NB4 (cell line): ENCODE measurements around the gene CCDC187.

Source experiments
- DNase-seq: peaks from one replicate; pipeline ENCODE4 v3.0.0; 2010; ENCODE audit warnings: low read depth
- H3K4me3 ChIP-seq: one replicate; pipeline ENCODE4 v1.5.1; 2011; ENCODE audit warnings: mild to moderate bottlenecking, low read depth, low read length, moderate library complexity
- CTCF ChIP-seq: IDR thresholded peaks from one replicate; pipeline ENCODE4 v1.5.1; 2012; ENCODE audit warnings: low read depth, low read length
- MAX ChIP-seq: IDR thresholded peaks from 2 replicates; pipeline ENCODE4 v1.6.1; 2011; ENCODE audit warnings: low read depth, low read length
- MYC ChIP-seq: IDR thresholded peaks from 2 replicates; pipeline ENCODE4 v1.6.1; 2011; ENCODE audit warnings: low read depth, low read length
- POLR2A ChIP-seq: IDR thresholded peaks from 2 replicates; pipeline ENCODE4 v1.6.1; 2011; ENCODE audit warnings: mild to moderate bottlenecking; ENCODE audit not compliant: insufficient read length; ENCODE audit errors: extremely low read depth

The CCDC187 gene

GRCh38 chr9:136297766-136298735 lies 5.8 kb downstream of the CCDC187 start:
- no peak overlapping the region for H3K4me3 ChIP-seq
- TF ChIP-seq POLR2A (no peak), MYC (no peak), MAX (no peak), CTCF (no peak)
- DNase-seq: no peak

- DNase-seq: no peak
- TF ChIP-seq POLR2A (no peak), MYC (no peak), MAX (no peak), CTCF (no peak)
- no peak overlapping the region for H3K4me3 ChIP-seq
Observed at GRCh38 chr9:136297016-136297691, 6.7 kb downstream of the CCDC187 start.

GRCh38 chr9:136296434-136297015 lies 7.4 kb downstream of the CCDC187 start:
- TF ChIP-seq MAX (no peak), CTCF (no peak), POLR2A (no peak), MYC (no peak)
- DNase-seq: no peak
- H3K4me3 ChIP-seq: no peak overlapping the region

GRCh38 chr9:136295542-136296433 lies 8.1 kb downstream of the CCDC187 start:
- DNase-seq: no peak
- H3K4me3 ChIP-seq: no peak overlapping the region
- TF ChIP-seq MYC (no peak), CTCF (no peak), MAX (no peak)

GRCh38 chr9:136295055-136295454 lies 8.8 kb downstream of the CCDC187 start:
- no peak for DNase-seq
- TF ChIP-seq POLR2A (no peak), CTCF (no peak), MYC (no peak), MAX (no peak)

More at GRCh38 chr9:136295055-136295454, 8.8 kb downstream of the CCDC187 start:
- no peak overlapping the region for H3K4me3 ChIP-seq
